22Rv1 (cell line): ENCODE measurements around the gene ATF4.

Experiments used
- H3K27ac ChIP-seq: fragments of 450-650 bp; 2 replicates; pipeline ENCODE4 v1.5.1; 2017
- CTCF ChIP-seq: fragments of 450-650 bp; IDR thresholded peaks from 2 replicates; pipeline ENCODE4 v1.5.1; 2017; ENCODE audit warnings: mild to moderate bottlenecking
- ZFX ChIP-seq: fragments of 450-650 bp; IDR thresholded peaks from 2 replicates; pipeline ENCODE4 v1.6.1; 2017; ENCODE audit warnings: antibody characterized with exemption, borderline replicate concordance

The ATF4 gene

GRCh38 chr22:39514373-39514973, 5.9 kb upstream of the ATF4 start:
- TF ChIP-seq CTCF (peak; percentile 84), ZFX (no peak)
- no peak overlapping the region for H3K27ac ChIP-seq

- TF ChIP-seq ZFX (no peak), CTCF (no peak)
- H3K27ac ChIP-seq, result no peak overlapping the region
Observed at GRCh38 chr22:39515266-39516050, 4.9 kb upstream of the ATF4 start.

GRCh38 chr22:39517470-39517869, 2.9 kb upstream of the ATF4 start:
- peak overlapping the region; percentile 99 for H3K27ac ChIP-seq
- no peak for TF ChIP-seq CTCF
- TF ChIP-seq ZFX, result no peak

- no peak for TF ChIP-seq CTCF
- no peak for TF ChIP-seq ZFX
- peak overlapping the region; percentile 99 for H3K27ac ChIP-seq
Observed at GRCh38 chr22:39518144-39518786, 2.1 kb upstream of the ATF4 start.

- H3K27ac ChIP-seq, result peak overlapping the region; percentile 99
- TF ChIP-seq CTCF (no peak), ZFX (no peak)
Observed at GRCh38 chr22:39518996-39519680, 1.2 kb upstream of the ATF4 start.

- H3K27ac ChIP-seq, result peak overlapping the region; percentile 99
- TF ChIP-seq CTCF, result peak; percentile 37
- TF ChIP-seq ZFX, result no peak
Observed at GRCh38 chr22:39519681-39520225, 609 bp upstream of the ATF4 start.

GRCh38 chr22:39521106-39521885, 934 bp downstream of the ATF4 start:
- peak overlapping the region; percentile 99 for H3K27ac ChIP-seq

- peak overlapping the region; percentile 99 for H3K27ac ChIP-seq
Observed at GRCh38 chr22:39522091-39522490, 1.7 kb downstream of the ATF4 start.
